Stimulated activated CD4-positive, alpha-beta T cell treated with anti-CD3 and anti-CD28 coated beads, Interleukin-2, amount 100 ng/mL, for 24 hours (primary cell): ENCODE measurements around the gene UMOD.
"Not testable (repeated sequence)": the region's sequence is repeated elsewhere in the genome, so short reads cannot be mapped to it uniquely, and the experiment has no call there.

Source experiments
- DNase-seq, 2 donors: peaks; one replicate each; pipeline ENCODE4 v3.0.0-alpha.2; 2020

UMOD gene

GRCh38 chr16:20320592-20320991 is 31.9 kb downstream of the UMOD start:
- DNase-seq = no peak

- no peak for DNase-seq
Measured at GRCh38 chr16:20320178-20320577, 32.3 kb downstream of the UMOD start.

GRCh38 chr16:20319406-20319805 is 33.1 kb downstream of the UMOD start:
- DNase-seq = no peak

- DNase-seq = no peak
Measured at GRCh38 chr16:20318437-20318836, 34.1 kb downstream of the UMOD start.

- DNase-seq = no peak
Measured at GRCh38 chr16:20318006-20318405, 34.5 kb downstream of the UMOD start.

- no peak for DNase-seq
Measured at GRCh38 chr16:20317117-20317516, 35.4 kb downstream of the UMOD start.

- DNase-seq = no peak
Measured at GRCh38 chr16:20316715-20317114, 35.8 kb downstream of the UMOD start.

- no peak for DNase-seq
Measured at GRCh38 chr16:20315764-20316163, 36.8 kb downstream of the UMOD start.

GRCh38 chr16:20314575-20314974 is 37.9 kb downstream of the UMOD start:
- no peak for DNase-seq

GRCh38 chr16:20313741-20314140 is 38.8 kb downstream of the UMOD start:
- no peak for DNase-seq

GRCh38 chr16:20312536-20313095 is 39.9 kb downstream of the UMOD start:
- not testable (repeated sequence) for DNase-seq

GRCh38 chr16:20311548-20311947 is 41.0 kb downstream of the UMOD start:
- no peak for DNase-seq

- no peak for DNase-seq
Measured at GRCh38 chr16:20310421-20311395, 41.8 kb downstream of the UMOD start.

GRCh38 chr16:20309786-20310185 is 42.7 kb downstream of the UMOD start:
- DNase-seq = no peak

GRCh38 chr16:20308801-20309590 is 43.5 kb downstream of the UMOD start:
- no peak for DNase-seq

- DNase-seq = no peak
Measured at GRCh38 chr16:20308266-20308665, 44.2 kb downstream of the UMOD start.

- DNase-seq = no peak
Measured at GRCh38 chr16:20307791-20308190, 44.7 kb downstream of the UMOD start.

- no peak for DNase-seq
Measured at GRCh38 chr16:20307240-20307671, 45.3 kb downstream of the UMOD start.

- no peak for DNase-seq
Measured at GRCh38 chr16:20306401-20306800, 46.1 kb downstream of the UMOD start.

- DNase-seq = no peak
Measured at GRCh38 chr16:20303012-20303411, 49.5 kb downstream of the UMOD start.

- no peak for DNase-seq
Measured at GRCh38 chr16:20302389-20302788, 50.1 kb downstream of the UMOD start.

- DNase-seq = no peak
Measured at GRCh38 chr16:20301840-20302239, 50.7 kb downstream of the UMOD start.

GRCh38 chr16:20300312-20301097 is 52.0 kb downstream of the UMOD start:
- DNase-seq = peak; percentile 28 to 37
